ENCODE measurements around the gene XYLT1.

The XYLT1 gene

GRCh38 chr16:17471719-17472461 lies 1.1 kb upstream of the XYLT1 start:
- no peak for DNase-seq (ENCODE audit: insufficient read length, low spot score)
- no peak for TF ChIP-seq PAX5 (IDR thresholded peaks at IDR 0.05; ENCODE audit: insufficient read depth, low read length, severe bottlenecking)
- TF ChIP-seq POLR2AphosphoS5 (IDR thresholded peaks at IDR 0.05; ENCODE audit: low read depth, low read length), result no peak
- no peak for TF ChIP-seq SPI1 (IDR thresholded peaks at IDR 0.05; ENCODE audit: low read depth, low read length)
- TF ChIP-seq TAF1 (IDR thresholded peaks at IDR 0.05; ENCODE audit: low read depth, low read length), result no peak
- TF ChIP-seq POLR2A (IDR thresholded peaks at IDR 0.05; ENCODE audit: low read depth, low read length), result no peak
- TF ChIP-seq POU2F2 (IDR thresholded peaks at IDR 0.05; ENCODE audit: low read depth, low read length), result no peak
- peak; percentile 13 for FAIRE-seq

- FAIRE-seq (no peak), DNase-seq (ENCODE audit: insufficient read length, low spot score) (no peak)
- no peak for TF ChIP-seq POU2F2 (IDR thresholded peaks at IDR 0.05; ENCODE audit: low read depth, low read length)
- no peak for TF ChIP-seq TAF1 (IDR thresholded peaks at IDR 0.05; ENCODE audit: low read depth, low read length)
- no peak for TF ChIP-seq SPI1 (IDR thresholded peaks at IDR 0.05; ENCODE audit: low read depth, low read length)
- no peak for TF ChIP-seq PAX5 (IDR thresholded peaks at IDR 0.05; ENCODE audit: insufficient read depth, low read length, severe bottlenecking)
- no peak for TF ChIP-seq POLR2A (IDR thresholded peaks at IDR 0.05; ENCODE audit: low read depth, low read length)
- TF ChIP-seq POLR2AphosphoS5 (IDR thresholded peaks at IDR 0.05; ENCODE audit: low read depth, low read length), result no peak
Measured at GRCh38 chr16:17470182-17470907, 415 bp downstream of the XYLT1 start.

GRCh38 chr16:17469741-17470181 lies 999 bp downstream of the XYLT1 start:
- FAIRE-seq (peak; percentile 16), DNase-seq (ENCODE audit: insufficient read length, low spot score) (no peak)
- TF ChIP-seq TAF1 (IDR thresholded peaks at IDR 0.05; ENCODE audit: low read depth, low read length), result no peak

DNA sequence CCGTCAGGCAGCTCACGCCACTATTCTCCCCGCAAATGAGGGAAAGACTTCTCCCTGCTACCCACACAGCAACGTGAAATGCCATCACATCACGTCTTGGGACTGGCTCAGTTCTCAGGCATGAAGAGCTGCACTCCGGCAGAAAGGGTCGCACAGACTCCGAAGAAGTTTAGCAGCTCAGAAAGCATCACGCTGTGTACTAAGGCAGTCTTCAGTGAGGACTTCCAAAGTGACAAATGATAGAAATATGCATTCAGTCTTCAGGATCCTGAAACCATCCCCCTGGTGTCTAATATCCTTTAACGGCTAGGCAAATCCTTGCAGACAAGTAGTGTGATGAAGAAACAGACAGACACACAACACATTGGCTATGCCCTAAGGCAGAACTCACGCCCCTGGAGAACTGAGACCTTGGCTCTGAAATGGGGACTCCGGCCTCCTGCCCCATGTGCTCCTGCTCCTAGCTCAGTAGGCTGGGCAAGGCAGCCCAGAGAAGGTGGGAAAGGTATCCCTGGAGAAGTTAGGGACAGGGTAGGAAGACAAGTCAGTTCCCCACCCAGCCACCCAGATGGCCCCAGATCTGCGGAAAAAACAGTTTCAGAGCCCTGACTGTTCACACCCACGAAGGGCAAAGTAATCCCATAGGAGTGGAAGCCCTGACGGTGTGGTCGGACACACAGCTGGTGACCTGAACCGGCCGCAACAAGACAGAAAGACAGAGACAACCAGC lies 1.6 kb downstream of the XYLT1 start:
- DNase-seq (ENCODE audit: insufficient read length, low spot score) (no peak), FAIRE-seq (peak; percentile 86)
- no peak; the same call in 1 of the 2 replicates for TF ChIP-seq POU2F2 (IDR thresholded peaks at IDR 0.05; ENCODE audit: low read depth, low read length)
- no peak for TF ChIP-seq POLR2AphosphoS5 (IDR thresholded peaks at IDR 0.05; ENCODE audit: low read depth, low read length)
- TF ChIP-seq TAF1 (IDR thresholded peaks at IDR 0.05; ENCODE audit: low read depth, low read length), result no peak
- TF ChIP-seq SPI1 (IDR thresholded peaks at IDR 0.05; ENCODE audit: low read depth, low read length), result no peak
- TF ChIP-seq PAX5 (IDR thresholded peaks at IDR 0.05; ENCODE audit: insufficient read depth, low read length, severe bottlenecking), result no peak
- TF ChIP-seq POLR2A (IDR thresholded peaks at IDR 0.05; ENCODE audit: low read depth, low read length), result no peak

GRCh38 chr16:17468611-17469010 lies 2.1 kb downstream of the XYLT1 start:
- DNase-seq (ENCODE audit: insufficient read length, low spot score) (no peak), FAIRE-seq (peak; percentile 33)
- TF ChIP-seq POU2F2 (IDR thresholded peaks at IDR 0.05; ENCODE audit: low read depth, low read length) (no peak), POLR2A (IDR thresholded peaks at IDR 0.05; ENCODE audit: low read depth, low read length) (no peak), TAF1 (IDR thresholded peaks at IDR 0.05; ENCODE audit: low read depth, low read length) (no peak), POLR2AphosphoS5 (IDR thresholded peaks at IDR 0.05; ENCODE audit: low read depth, low read length) (no peak), PAX5 (IDR thresholded peaks at IDR 0.05; ENCODE audit: insufficient read depth, low read length, severe bottlenecking) (no peak), SPI1 (IDR thresholded peaks at IDR 0.05; ENCODE audit: low read depth, low read length) (no peak)

GRCh38 chr16:17467923-17468540 lies 2.7 kb downstream of the XYLT1 start:
- no peak for TF ChIP-seq POLR2A (IDR thresholded peaks at IDR 0.05; ENCODE audit: low read depth, low read length)
- TF ChIP-seq POU2F2 (IDR thresholded peaks at IDR 0.05; ENCODE audit: low read depth, low read length), result no peak
- no peak for TF ChIP-seq PAX5 (IDR thresholded peaks at IDR 0.05; ENCODE audit: insufficient read depth, low read length, severe bottlenecking)
- TF ChIP-seq POLR2AphosphoS5 (IDR thresholded peaks at IDR 0.05; ENCODE audit: low read depth, low read length), result no peak
- no peak for TF ChIP-seq SPI1 (IDR thresholded peaks at IDR 0.05; ENCODE audit: low read depth, low read length)
- TF ChIP-seq TAF1 (IDR thresholded peaks at IDR 0.05; ENCODE audit: low read depth, low read length), result no peak
- DNase-seq (ENCODE audit: insufficient read length, low spot score) (no peak), FAIRE-seq (no peak)

GRCh38 chr16:17466876-17467275 lies 3.9 kb downstream of the XYLT1 start:
- DNase-seq (ENCODE audit: insufficient read length, low spot score) (no peak), FAIRE-seq (peak; percentile 43)
- TF ChIP-seq POLR2A (IDR thresholded peaks at IDR 0.05; ENCODE audit: low read depth, low read length), result no peak
- TF ChIP-seq POU2F2 (IDR thresholded peaks at IDR 0.05; ENCODE audit: low read depth, low read length), result no peak
- no peak for TF ChIP-seq SPI1 (IDR thresholded peaks at IDR 0.05; ENCODE audit: low read depth, low read length)
- no peak for TF ChIP-seq POLR2AphosphoS5 (IDR thresholded peaks at IDR 0.05; ENCODE audit: low read depth, low read length)
- no peak for TF ChIP-seq PAX5 (IDR thresholded peaks at IDR 0.05; ENCODE audit: insufficient read depth, low read length, severe bottlenecking)
- no peak for TF ChIP-seq TAF1 (IDR thresholded peaks at IDR 0.05; ENCODE audit: low read depth, low read length)

- FAIRE-seq, result no peak
- TF ChIP-seq POLR2A (IDR thresholded peaks at IDR 0.05; ENCODE audit: low read depth, low read length) (no peak), PAX5 (IDR thresholded peaks at IDR 0.05; ENCODE audit: insufficient read depth, low read length, severe bottlenecking) (no peak), POU2F2 (IDR thresholded peaks at IDR 0.05; ENCODE audit: low read depth, low read length) (no peak)
- DNase-seq (ENCODE audit: insufficient read length, low spot score), result no peak
Measured at GRCh38 chr16:17465460-17465859, 5.3 kb downstream of the XYLT1 start.

DNA sequence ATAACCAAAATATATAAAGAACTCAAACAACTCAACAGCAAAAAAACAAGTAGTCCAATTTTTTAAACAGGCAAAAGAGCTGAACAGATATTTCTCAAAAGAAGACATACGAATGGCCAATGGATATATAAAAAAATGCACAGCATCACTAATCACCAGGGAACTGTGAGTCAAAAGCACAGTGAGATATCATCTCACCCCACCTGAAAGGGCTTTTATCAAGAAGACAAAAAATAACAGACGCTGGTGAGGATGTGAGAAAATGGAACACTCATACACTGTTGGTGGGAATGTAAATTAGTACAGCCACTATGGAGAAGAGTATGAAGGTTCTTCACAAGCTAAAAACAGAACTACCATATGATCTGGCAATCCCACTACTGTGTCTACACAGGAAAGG lies 7.4 kb downstream of the XYLT1 start:
- FAIRE-seq (peak; percentile 28), DNase-seq (ENCODE audit: insufficient read length, low spot score) (no peak)
- TF ChIP-seq PAX5 (IDR thresholded peaks at IDR 0.05; ENCODE audit: insufficient read depth, low read length, severe bottlenecking) (no peak), TAF1 (IDR thresholded peaks at IDR 0.05; ENCODE audit: low read depth, low read length) (no peak)
